GM20000 (cell line): Measurements from ENCODE around the gene SPINT1.

ENCODE experiments used
- DNase-seq: peaks from one replicate; pipeline ENCODE4 v3.0.0; 2012; ENCODE audit warnings: low spot score
- TF ChIP-seq, protein P1 (sequence below): IDR thresholded peaks from 2 replicates; pipeline ENCODE4 v1.5.1; 2012; ENCODE audit warnings: mild to moderate bottlenecking, control low read depth; ENCODE audit errors: extremely low read depth, missing control alignments

Gene SPINT1

DNA sequence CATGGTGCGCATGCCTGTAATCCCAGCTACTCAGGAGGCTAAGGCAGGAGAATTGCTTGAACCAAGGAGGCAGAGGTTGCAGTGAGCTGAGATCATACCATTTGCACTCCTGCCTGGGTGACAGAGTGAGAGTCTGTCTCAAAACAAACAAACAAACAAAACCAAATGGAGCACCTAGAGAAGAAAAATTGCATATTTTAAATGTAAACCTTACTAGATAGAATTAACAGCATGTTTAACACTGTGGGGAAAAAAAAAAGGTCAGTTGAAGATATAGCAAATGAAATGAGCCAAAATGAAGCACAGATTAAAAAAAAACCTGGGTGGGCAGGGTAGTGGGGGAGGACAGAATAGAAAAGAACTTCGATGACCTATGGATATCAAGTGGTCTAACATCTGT is 22.7 kb upstream of the SPINT1 start:
- DNase-seq, result no peak
- TF ChIP-seq, protein P1, sequence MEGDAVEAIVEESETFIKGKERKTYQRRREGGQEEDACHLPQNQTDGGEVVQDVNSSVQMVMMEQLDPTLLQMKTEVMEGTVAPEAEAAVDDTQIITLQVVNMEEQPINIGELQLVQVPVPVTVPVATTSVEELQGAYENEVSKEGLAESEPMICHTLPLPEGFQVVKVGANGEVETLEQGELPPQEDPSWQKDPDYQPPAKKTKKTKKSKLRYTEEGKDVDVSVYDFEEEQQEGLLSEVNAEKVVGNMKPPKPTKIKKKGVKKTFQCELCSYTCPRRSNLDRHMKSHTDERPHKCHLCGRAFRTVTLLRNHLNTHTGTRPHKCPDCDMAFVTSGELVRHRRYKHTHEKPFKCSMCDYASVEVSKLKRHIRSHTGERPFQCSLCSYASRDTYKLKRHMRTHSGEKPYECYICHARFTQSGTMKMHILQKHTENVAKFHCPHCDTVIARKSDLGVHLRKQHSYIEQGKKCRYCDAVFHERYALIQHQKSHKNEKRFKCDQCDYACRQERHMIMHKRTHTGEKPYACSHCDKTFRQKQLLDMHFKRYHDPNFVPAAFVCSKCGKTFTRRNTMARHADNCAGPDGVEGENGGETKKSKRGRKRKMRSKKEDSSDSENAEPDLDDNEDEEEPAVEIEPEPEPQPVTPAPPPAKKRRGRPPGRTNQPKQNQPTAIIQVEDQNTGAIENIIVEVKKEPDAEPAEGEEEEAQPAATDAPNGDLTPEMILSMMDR, result no peak

DNA sequence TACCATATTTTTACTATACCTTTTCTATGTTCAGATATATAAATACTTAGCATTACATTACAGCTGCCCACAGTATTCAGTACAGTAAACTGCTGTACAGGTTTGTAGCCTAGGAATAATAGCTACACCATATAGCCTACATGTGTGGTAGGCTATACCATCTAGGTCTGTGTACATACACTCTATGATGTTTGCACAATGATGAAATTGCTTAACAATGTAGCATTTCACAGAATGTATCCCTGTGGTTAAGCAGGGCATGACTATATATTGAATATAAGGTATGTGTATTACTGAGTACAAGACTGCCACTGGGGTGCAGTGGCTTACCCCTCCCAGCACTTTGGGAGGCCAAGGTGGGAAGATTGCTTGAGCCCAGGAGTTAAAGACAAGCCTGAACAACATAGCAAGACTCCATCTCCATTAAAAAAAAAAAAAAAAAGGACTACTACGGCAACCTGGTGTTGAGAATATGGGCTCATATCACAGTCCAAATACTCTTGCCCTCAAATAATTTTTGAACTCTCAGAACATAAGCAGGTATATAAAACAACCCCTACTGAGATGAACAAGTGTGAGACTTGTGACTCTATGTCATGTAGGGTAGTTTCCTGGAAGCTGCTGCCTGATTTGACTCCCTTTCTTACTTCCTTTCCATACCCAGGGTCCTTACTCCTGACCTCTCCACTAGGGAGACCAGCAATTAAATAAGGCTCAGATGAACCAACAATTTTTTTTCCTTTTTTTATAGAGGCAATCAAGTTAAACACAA is 20.1 kb upstream of the SPINT1 start:
- TF ChIP-seq, protein P1, result no peak
- no peak for DNase-seq

DNA sequence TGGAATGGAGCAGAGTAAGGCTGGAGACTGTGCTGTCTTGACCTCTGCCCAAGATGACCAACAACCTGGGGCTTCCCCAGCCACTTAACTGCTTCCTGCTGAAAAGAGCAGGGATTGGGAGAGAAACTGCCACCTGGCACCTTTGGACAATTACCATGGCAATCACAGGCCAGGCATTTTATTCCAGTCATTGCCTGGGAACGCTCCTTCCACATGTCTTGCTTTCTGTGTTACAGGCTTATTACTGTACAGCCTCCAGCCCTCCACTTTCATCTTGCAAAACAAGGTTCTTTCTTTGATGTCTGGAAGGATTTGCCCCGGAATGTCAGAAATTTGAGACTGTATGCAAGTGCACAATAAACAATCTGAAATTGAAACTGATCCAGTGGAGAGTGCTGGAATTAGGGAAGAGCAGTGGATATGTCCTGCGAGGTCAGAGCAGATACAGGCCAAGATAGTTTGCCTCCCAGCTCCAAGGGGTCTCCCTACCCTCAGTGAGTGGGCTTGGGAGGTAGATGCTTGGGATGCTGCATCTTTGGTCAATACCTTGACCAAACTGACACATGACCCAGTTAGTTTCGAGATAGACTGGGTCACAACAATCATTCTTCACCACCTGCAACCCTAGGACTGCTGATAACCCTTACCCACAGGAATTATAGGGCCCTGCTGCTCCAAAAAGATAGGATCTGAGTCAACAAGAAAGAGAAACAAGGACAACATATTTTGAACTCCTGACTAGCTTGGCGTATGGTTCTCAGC is 18.0 kb upstream of the SPINT1 start:
- no peak for DNase-seq
- TF ChIP-seq, protein P1, result no peak

DNA sequence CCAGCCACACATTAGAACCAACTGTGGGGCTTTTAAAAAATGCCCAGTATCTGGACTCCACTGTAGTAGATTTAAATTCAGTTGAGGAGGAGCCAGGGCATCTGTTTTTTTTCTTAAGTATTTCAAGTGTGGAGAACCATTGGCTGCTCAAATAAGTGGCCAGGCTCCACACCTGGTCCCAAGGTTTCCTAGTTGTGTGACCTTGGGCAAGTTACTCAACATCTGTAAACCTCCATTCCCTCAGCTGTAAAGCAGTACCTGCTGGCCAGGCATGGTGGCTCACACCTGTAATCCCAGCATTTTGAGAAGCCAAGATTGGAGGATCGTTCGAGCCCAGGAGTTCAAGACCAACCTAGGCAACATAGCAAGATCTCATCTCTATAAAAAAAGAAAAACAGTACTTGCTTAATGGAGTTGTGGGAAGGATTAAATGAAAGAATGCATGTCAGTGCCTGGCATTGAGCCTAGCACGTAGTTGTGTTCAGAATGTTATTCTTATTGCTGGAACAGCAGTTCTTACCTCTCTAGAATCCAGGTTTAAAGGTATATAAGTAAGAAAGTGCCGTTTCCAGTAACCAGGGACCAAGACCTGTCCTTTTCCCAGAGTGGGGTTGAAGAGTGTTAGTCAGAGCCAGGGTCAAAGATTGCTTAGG is 17.3 kb upstream of the SPINT1 start:
- TF ChIP-seq, protein P1, result no peak
- DNase-seq, result no peak

DNA sequence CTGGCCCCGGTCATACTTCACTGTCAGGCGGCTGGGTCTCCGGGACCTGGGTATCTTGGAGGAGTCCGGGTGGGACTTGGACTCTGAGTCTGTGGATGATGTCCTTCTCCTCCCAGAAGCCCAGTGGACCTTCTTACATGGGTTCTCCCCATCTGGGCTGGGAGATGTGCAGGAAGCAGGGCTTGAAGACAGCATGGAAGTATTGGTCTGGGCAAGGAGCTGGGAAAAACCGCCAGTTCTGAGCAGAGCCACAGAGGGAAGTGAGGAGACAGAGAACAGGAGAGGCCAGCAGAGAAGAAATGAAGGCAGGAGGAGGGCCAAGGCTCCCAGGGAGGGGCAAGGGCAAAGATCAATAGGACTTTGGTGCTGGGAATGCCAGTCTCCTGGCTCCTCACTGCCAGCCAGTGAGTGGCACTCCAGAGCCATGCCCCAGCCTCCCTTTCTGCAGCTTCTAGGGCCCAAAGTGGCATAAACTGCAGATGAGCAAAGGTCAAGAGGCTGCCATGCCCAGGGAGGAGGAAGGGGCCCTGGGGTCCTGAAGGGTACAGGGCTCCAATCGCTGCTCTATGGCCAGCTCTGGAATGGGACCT is 15.3 kb upstream of the SPINT1 start, which contains the start of gene PPP1R14D:
Gene PPP1R14D (minus strand): TSS at position 262 of the 590 bp plus-strand sequence. CDS start 67 bp downstream, at position 195.
- TF ChIP-seq, protein P1, result no peak
- no peak for DNase-seq

DNA sequence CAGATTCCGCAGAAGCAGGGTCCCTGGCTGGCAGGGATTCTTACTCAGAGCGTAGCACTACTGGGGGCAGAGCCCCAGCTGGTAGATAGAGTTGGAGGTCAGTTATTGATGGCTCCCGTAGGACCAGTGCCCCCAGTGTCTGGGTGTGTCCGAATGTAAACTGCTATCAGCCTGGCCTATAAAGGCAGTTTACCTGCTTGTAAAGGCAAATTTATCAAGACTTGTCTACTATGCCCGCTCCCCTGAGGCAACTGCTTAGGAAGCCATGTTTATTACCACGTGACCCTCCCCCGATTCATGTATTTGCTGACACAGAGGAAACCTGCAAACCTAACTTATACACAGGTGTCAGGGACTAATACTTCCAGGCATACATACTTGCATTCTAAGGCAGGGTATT is 14.7 kb upstream of the SPINT1 start:
- no peak for DNase-seq
- TF ChIP-seq, protein P1, result no peak
